Glomerular visceral epithelial cell (primary cell): ENCODE data around the gene ABCC6.
"Not testable (repeated sequence)": the region's sequence is repeated elsewhere in the genome, so short reads cannot be mapped to it uniquely, and the experiment has no call there.

Experiments
- DNase-seq: peaks from one replicate; pipeline ENCODE4 v3.0.0-alpha.2; 2016; ENCODE audit errors: extremely low spot score

ABCC6 gene

GRCh38 chr16:16161319-16161718 is 62.0 kb downstream of the ABCC6 start:
- DNase-seq, result no peak

DNA sequence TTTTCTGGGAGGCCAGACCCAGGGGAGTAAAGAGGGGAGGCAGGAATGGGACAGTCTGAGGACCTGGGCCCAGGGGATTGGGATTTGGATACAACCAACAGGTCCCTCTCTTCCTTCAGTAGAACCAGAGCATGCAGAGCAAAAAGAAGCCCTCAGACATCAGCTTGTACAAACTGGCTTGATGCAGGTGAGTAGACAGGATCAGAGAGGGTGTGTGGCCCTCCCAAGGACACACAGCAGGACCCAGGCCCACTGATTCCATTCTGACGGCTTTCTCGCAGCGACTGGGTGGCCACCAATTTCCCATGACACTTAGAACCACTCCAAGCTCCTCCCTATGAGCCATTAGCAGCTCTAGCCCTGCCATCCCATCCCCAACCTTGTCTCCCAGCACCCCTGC is 63.6 kb downstream of the ABCC6 start:
- no peak for DNase-seq

- no peak for DNase-seq
Measured at GRCh38 chr16:16158741-16159374, 64.4 kb downstream of the ABCC6 start.

DNA sequence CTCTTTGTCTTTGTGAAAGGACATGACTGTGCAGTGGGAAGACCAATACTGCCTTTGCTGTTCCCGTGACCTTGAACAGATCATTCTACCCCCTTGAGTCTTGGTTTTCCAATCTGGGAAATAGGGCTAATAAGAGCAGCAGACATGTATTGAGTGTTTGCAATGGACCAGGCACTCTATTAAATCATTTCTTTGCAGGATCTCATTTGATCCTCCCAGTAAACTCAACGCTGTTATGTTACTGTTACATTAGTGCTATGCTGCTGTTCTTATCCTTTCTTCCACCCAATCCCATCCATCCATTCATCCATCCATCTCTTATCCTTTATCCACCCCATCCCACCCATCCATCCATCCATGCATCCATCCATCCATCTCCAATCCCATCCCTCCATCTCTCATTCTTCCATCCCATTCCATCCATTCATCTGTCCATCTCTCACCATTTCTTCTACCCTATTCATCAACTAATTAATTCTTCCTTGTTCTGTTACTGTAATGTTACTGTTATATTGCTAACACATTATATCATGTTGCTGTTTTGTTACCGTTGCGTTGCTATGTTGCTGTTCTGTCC is 65.1 kb downstream of the ABCC6 start:
- DNase-seq, result no peak

DNA sequence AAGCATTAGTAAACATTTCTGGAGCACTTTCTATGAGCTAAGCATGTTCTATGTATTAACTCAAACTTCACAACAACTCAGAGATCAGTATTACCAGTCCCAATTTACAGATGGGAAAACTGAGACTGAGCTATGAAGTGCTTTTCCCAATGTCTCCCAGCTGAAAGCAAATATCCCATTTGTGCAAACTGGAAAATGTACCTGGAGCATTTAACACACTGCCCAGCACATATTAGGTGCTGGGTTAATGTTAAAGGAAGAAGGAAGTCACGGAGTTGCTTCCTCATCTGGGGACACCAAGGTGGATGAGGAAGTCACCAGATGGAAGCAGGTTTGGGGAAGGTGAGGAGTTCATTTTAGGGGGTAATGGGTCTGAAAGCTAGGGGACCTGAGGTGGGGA is 66.1 kb downstream of the ABCC6 start:
- no peak for DNase-seq

DNA sequence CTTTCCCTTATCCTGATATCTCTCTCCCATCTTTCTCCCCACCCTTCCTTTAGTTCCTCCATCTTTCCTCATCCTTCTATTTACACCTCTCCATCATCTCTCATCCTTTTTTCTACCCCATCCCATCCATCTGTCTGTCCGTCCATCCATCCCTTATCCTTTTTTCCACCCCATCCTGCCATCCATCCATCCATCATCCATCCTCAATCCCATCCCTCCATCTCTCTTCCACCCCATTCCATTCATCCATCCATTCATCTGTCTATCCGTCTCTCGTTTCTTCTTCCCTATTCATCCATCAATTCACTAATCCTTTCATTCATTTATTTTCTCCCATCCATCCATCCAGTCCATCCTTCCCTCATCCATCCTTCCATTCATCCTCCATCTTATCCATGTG is 68.1 kb downstream of the ABCC6 start:
- DNase-seq, result no peak

- DNase-seq, result no peak
Measured at GRCh38 chr16:16154281-16154951, 68.9 kb downstream of the ABCC6 start.

GRCh38 chr16:16153000-16153399 is 70.3 kb downstream of the ABCC6 start:
- DNase-seq, result not testable (repeated sequence)

- no peak for DNase-seq
Measured at GRCh38 chr16:16151315-16151714, 72.0 kb downstream of the ABCC6 start.

- DNase-seq, result no peak
Measured at GRCh38 chr16:16150878-16151152, 72.5 kb downstream of the ABCC6 start.

DNA sequence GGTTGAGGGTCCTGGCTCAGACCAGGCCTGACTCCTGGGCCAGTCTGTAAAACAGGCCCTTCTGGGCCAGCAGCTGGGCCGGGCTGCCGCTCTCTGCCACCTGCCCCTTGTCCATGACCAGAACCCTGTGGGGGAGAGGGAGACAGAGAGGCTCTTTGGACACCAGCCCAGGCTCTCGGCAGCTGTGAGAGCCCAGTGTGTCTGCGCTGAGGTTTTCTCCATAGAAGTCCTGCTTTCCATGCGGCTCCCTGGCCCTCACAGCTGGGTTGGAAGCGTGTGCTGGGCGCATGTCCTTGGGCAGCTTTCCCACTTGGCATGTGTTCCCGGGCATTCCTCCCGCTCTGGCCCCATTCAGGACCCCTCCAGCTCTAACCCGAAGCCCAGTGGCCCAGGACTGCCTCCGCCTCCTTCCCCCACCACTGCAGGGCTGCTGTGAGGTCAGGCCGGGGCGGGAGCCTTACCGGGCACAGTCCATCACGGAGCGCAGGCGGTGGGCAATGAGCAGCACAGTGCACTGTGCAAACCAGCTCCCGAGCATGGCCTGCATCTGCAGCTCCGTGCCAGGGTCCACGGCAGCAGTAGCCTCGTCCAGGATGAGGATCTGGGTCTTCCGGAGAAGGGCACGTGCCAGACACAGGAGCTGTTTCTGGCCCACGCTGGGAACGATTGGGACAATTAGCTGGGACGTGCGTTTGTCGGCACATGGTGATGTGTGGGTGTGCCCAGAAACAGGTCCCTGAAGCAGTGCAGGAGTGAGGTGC is 73.0 kb downstream of the ABCC6 start:
- DNase-seq, result no peak

DNA sequence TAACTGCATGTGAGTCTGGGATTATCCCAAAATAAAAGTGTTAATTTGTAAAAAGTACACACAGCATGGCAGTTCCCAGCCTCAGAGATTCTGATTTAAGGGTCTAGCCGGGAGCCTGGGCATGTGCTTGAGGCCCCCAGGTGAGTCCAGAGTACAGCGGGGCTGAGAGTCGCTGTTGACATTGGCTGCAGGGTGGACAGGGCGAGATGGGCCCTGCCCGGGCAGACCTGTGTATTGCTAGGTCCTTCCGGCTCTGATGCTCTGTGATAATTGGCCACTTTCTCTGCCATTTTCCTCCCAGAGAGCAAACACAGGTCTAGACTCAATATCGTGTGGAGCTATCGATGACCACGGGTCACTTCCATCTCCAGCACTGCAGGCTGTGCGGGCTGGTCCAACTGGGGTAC is 73.6 kb downstream of the ABCC6 start:
- no peak for DNase-seq

GRCh38 chr16:16148755-16149154 is 74.5 kb downstream of the ABCC6 start:
- DNase-seq, result peak; percentile 83

DNA sequence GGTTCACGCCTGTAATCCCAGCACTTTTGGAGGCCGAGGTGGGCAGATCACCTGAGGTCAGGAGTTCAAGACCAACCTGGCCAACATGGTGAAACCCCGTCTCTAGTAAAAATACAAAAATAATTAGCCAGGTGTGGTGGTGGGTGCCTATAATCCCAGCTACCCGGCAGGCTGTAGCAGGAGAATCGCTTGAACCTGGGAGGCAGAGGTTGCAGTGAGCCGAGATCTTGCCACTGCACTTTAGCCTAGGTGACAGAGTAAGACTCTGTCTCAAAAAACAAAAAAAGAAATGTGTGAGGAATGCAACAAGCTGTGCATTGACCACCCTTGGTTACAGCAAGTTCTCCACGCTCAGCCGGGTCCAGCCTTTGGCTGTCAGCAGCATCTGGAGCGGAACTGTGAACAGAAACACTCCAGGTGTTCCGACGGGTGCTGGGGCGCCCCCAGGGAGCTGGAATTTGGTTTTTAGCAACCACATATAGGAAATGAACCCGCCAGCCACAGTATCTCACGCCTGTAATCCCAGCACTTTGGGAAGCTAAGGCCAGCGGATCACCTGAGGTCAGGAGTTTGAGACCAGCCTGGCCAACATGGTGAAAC is 75.2 kb downstream of the ABCC6 start:
- DNase-seq, result peak; percentile 88

DNA sequence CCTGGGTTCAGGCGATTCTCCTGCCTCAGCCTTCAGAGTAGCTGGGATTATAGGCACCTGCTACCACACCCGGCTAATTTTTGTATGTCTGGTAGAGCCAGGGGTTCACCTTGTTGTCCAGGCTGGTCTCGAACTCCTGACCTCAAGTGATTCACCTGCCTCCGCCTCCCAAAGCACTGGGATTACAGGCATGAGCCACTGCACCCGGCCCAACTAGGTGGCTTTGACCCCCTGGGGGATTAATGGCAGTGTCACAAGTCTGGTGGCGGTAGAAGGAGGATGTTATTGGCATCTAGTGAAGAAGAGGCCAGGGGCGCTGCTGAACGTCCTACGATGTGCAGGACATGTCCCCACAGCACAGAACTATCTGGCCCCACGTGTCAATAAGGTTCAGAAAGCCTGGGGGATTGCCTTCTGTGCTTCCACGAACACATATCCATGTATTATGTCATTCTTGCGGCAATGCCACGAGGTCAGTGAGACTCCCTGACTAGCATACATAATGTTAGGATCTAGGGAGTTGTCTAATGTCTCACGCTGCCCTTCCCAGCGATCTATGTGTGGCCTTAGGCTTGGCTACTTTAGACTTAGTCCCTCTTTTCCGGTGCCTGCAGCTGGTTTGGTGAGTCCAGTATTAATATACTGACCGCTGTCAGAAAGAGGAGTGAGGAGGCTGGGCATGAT is 75.8 kb downstream of the ABCC6 start:
- no peak for DNase-seq

GRCh38 chr16:16146380-16147315 is 76.6 kb downstream of the ABCC6 start:
- no peak for DNase-seq

DNA sequence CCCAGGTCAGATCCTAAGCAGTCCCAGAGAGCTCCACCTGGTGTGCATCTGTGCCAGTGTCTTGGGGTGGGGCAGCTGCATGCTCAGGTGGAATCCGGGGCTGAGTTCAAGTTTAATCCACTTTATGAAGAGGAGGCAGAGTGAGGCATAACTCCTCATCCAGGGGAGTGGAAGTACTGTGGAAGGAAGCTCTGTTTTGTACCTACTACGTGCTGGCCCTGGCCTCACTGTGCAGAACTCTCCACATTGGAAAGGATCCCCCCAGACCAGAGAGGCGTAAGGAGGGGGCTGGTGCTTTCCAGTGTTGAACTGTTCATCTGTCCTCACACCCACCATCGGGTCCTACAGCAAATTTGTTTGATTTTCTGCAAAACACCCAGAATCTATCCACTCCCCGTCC is 78.0 kb downstream of the ABCC6 start:
- DNase-seq, result no peak

- peak; percentile 86 for DNase-seq
Measured at GRCh38 chr16:16144416-16144815, 78.9 kb downstream of the ABCC6 start.

GRCh38 chr16:16143931-16144330 is 79.4 kb downstream of the ABCC6 start:
- DNase-seq, result peak; percentile 25

DNA sequence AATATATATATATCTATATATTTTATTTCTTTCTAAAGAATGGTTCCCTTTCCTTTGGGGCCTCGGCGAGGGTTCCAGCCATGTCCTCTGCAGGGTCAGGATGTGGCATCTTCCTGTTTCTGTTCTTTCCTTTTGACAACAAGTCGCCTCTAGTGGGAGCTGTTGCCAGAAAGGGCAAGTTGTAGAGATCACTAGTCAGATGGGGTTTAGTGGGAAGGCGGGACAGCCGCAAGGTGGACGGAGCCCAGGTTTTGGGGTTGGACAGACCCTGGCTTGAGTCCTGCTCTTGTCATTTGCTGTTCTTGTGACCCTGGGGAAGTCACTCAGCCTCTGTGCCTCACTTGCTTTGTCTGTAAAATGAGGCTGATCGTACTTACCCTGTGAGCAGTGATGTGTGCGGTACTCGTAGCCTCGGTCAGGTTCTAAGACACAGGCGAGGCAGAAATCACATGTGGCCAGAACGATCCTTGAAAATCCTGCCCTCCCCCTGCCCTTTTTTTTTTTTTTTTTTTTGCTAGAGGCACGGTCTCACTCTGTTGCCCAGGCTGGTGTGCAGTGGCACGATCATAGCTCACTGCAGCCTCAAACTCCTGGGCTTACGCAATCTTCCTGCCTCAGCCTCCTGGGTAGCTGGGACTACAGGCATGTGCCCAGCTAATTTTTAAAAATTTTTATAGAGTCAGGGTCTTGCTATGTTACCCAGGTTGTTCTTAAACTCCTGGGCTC is 80.1 kb downstream of the ABCC6 start:
- peak; percentile 27 for DNase-seq
